Naive thymus-derived CD4-positive, alpha-beta T cell (primary cell): Measurements from ENCODE around the gene DSC3. TPM values are rescaled to one million over a fixed set of nuclear protein-coding genes. Genes with fewer than 3 reads are reported as not detected.

Experiments used
- ATAC-seq: fragments of 150-1000 bp; cut with Tn5 transposase; 2 replicates; pipeline ENCODE4 v1.10.0; 2021; ENCODE audit warnings: mild to moderate bottlenecking, moderate library complexity
- CTCF ChIA-PET: fragments of 350-600 bp; sonication (Branson Sonifier 250); formaldehyde crosslinking; loops from one replicate; lab custom pipeline; 2021; ENCODE audit warnings: antibody characterized with exemption; lab: Charles Lee
- POLR2A ChIA-PET: fragments of 350-600 bp; sonication (Branson Sonifier 250); formaldehyde crosslinking; loops from one replicate; lab custom pipeline; 2021; ENCODE audit warnings: antibody characterized with exemption, inconsistent platforms; lab: Charles Lee
- DNase-seq, 9 donors: peaks; one replicate each; pipeline versions ENCODE4 v3.0.0 to v3.0.0-alpha.2; 2020 to 2022; ENCODE audit warnings: mixed read lengths in 1 of 9
- H3K27ac ChIP-seq: one replicate; pipeline ENCODE4 v1.7.0; 2013; ENCODE audit warnings: mild to moderate bottlenecking, low read depth, low read length, moderate library complexity
- H3K27me3 ChIP-seq, 2 donors: one replicate each; pipeline ENCODE4 v1.7.0; 2013; ENCODE audit warnings: low read length in 2 of 2, mild to moderate bottlenecking in 2 of 2, moderate library complexity in 2 of 2; ENCODE audit not compliant: control insufficient read depth in 2 of 2, insufficient read depth in 2 of 2
- H3K36me3 ChIP-seq, 3 experiments: 1 replicate in 2 of 3; 2 replicates in 1 of 3; pipeline ENCODE4 v1.7.0; 2013; ENCODE audit warnings: low read length in 3 of 3, mild to moderate bottlenecking in 3 of 3, moderate library complexity in 1 of 3; ENCODE audit not compliant: insufficient read depth in 3 of 3, control insufficient read depth in 2 of 3
- H3K4me1 ChIP-seq, 2 donors: one replicate each; pipeline ENCODE4 v1.7.0; 2013; ENCODE audit warnings: low read length in 2 of 2, mild to moderate bottlenecking in 2 of 2, moderate library complexity in 1 of 2; ENCODE audit not compliant: control insufficient read depth in 2 of 2, insufficient read depth in 2 of 2
- H3K4me3 ChIP-seq: 2 replicates; pipeline ENCODE4 v1.7.0; 2013; ENCODE audit warnings: mild to moderate bottlenecking, low read length
- H3K9me3 ChIP-seq, 3 experiments: 1 replicate in 2 of 3; 2 replicates in 1 of 3; pipeline ENCODE4 v1.7.0; 2013; ENCODE audit warnings: low read length in 3 of 3; ENCODE audit not compliant: control insufficient read depth in 2 of 3
- H3K27ac Mint-ChIP-seq, 9 donors: one replicate each; pipeline ENCODE4 v1.8.0; 2020 to 2022; ENCODE audit warnings: mixed read lengths in 9 of 9, mild to moderate bottlenecking in 8 of 9, moderate library complexity in 5 of 9, inconsistent platforms in 2 of 9
- H3K27me3 Mint-ChIP-seq, 5 donors: one replicate each; pipeline ENCODE4 v1.8.0; 2021 to 2022; ENCODE audit warnings: mixed read lengths in 5 of 5, mild to moderate bottlenecking in 1 of 5
- H3K36me3 Mint-ChIP-seq, 5 donors: one replicate each; pipeline ENCODE4 v1.8.0; 2020 to 2022; ENCODE audit warnings: mixed read lengths in 5 of 5, mild to moderate bottlenecking in 3 of 5, inconsistent platforms in 1 of 5
- H3K4me1 Mint-ChIP-seq, 7 donors: one replicate each; pipeline ENCODE4 v1.8.0; 2020 to 2022; ENCODE audit warnings: mixed read lengths in 7 of 7, mild to moderate bottlenecking in 3 of 7, inconsistent platforms in 1 of 7
- H3K4me3 Mint-ChIP-seq, 10 donors: one replicate each; pipeline ENCODE4 v1.8.0; 2020 to 2022; ENCODE audit warnings: mild to moderate bottlenecking in 10 of 10, mixed read lengths in 10 of 10, moderate library complexity in 6 of 10, inconsistent platforms in 2 of 10
- H3K9me3 Mint-ChIP-seq, 11 donors: one replicate each; pipeline ENCODE4 v1.8.0; 2020 to 2022; ENCODE audit warnings: mixed read lengths in 11 of 11, mild to moderate bottlenecking in 4 of 11, inconsistent platforms in 1 of 11, moderate library complexity in 1 of 11
- intact Hi-C, 2 donors: fragments of 100-400 bp; cut with micrococcal nuclease; formaldehyde crosslinking; loops; one replicate each; pipeline ENCODE4 v1.15.1; 2023
- polyA plus RNA-seq, 2 donors: library from polyadenylated mRNA; unstranded; fragments of 300-500 nt; fragmentation: Illumina TruSeq; gene quantifications; one replicate each; pipeline ENCODE4 v1.2.3, GENCODE V29; 2021
- total RNA-seq, 6 experiments: library from RNA in 5 of 6; stranded (reverse) in 5 of 6; gene quantifications; 1 replicate in 5 of 6; 2 replicates in 1 of 6; pipeline ENCODE4 v1.2.3 and lab custom pipeline; 2021 to 2026

DSC3 gene
- total and polyA plus RNA-seq, 7 experiments from 2014 or later: not detected

DNA sequence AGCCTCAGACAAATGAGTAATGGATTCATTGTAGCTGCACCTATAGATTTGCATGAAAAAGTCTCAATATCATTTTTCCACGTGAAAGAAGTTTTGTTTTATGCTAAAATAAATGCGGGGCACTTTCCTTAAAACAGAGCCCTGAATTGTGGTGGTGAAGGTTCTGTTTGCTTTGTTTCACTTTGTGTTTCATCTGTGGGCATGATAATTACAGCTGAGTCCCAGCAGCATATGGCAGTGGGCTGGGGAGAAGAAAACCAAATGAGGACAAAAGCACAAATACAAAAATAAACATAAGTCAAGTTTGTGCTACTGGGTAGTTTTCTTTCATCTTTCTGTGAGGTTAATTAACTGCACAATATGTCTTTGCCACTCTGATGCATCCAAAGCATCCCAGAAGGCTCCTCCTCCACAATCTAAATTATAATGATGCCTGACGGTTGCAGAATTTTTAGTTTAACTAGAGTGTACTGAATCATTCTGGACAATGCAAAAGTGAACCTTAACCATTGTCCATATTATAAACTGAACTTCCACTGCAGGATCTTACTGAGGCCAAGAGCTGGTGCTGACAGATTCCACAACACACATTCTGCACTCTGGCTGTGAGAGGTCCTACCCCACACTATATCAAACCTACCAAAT, 97.6 kb downstream of the DSC3 start:
- Histone ChIP-seq H3K27ac (no peak overlapping the region), H3K4me3 (no peak overlapping the region), H3K27me3 (no peaks in the 10 kb centered on the region), H3K36me3 (no peaks in the 10 kb centered on the region), H3K4me1 (no peaks in the 10 kb centered on the region), H3K9me3 (peaks cover 0 to 3% (median 0%) of the 10 kb centered on the region in 3 experiments)
- Mint-ChIP-seq H3K27me3 (no peaks in the 10 kb centered on the region), H3K27ac (no peak overlapping the region), H3K4me3 (no peak overlapping the region), H3K4me1 (no peaks in the 10 kb centered on the region), H3K36me3 (no peaks in the 10 kb centered on the region), H3K9me3 (peaks cover 3 to 18% (median 13%) of the 10 kb centered on the region in 11 donors)
- intact Hi-C loops: no loop called here
- ATAC-seq (no peak), DNase-seq (no peak)
- POLR2A ChIA-PET: no interaction called here
- CTCF ChIA-PET: no interaction called here

DNA sequence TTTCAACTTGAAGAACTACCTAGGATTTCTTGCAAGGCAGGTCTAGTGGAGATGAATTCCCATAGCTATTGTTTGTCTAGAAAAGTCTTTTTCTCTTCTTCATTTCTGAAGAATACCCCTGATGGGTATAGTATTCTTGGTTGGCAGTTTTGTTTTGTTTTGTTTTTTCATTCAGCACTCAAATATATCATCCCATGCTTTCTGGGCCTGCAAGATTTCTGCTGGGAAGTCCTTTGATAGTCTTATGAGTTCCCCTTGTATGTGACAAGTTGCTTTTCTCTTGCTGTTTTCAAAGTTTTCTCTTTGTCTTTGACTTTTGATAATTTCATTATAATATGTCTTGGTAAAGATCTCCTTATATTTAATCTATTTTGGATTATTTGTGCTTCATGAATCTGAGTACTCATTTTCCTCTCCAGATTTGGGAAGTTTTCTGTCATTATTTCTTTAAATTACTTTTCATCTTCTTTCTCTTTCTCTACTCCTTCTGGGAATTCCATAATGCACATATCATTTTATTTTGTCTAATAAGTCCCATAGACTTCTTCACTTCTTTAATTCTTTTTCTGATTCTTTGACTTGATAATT, 101.5 kb downstream of the DSC3 start:
- no peaks in the 10 kb centered on the region for H3K4me1 ChIP-seq
- Mint-ChIP-seq H3K9me3 (peaks cover 3 to 26% (median 14%) of the 10 kb centered on the region in 11 donors), H3K36me3 (no peaks in the 10 kb centered on the region), H3K27ac (no peak overlapping the region), H3K27me3 (no peaks in the 10 kb centered on the region), H3K4me1 (no peaks in the 10 kb centered on the region), H3K4me3 (no peak overlapping the region)
- H3K27me3 ChIP-seq: no peaks in the 10 kb centered on the region
- peaks cover 0 to 3% (median 0%) of the 10 kb centered on the region in 3 experiments for H3K9me3 ChIP-seq
- DNase-seq (no peak), ATAC-seq (no peak)
- CTCF ChIA-PET: interaction anchor here (0.6 kb wide), 1 partner anchor 9 kb away, joined by 4 read pairs; no protein-coding TSS in a partner anchor
- H3K36me3 ChIP-seq: no peaks in the 10 kb centered on the region
- no peak overlapping the region for H3K4me3 ChIP-seq
- no peak overlapping the region for H3K27ac ChIP-seq
- intact Hi-C loops: no loop called here
- POLR2A ChIA-PET: no interaction called here

Other genes with a start within 250 kb of the DSC3 start
- under 1 TPM in 3 of 5 experiments, not detected in 2; 0.08 to 0.86 (median 0.42) TPM for gene DSC2, start 59.7 kb upstream of the DSC3 start, total RNA-seq
- gene DSC2, start 59.7 kb upstream of the DSC3 start, polyA plus RNA-seq: not detected
- gene DSC1, start 120.1 kb upstream of the DSC3 start, total RNA-seq: 10 to 100 TPM in 2 of 5 experiments, 1 to 10 TPM in 2, not detected in 1; 3.1 to 13.6 (median 7.9) TPM
- 10 to 100 TPM in 1 of 2 donors, 1 to 10 TPM in 1; 4.9 to 16.2 TPM for gene DSC1, start 120.1 kb upstream of the DSC3 start, polyA plus RNA-seq